GM12873 (cell line): ENCODE results near the gene BCL2L1.

Source experiments
- CTCF ChIP-seq: IDR thresholded peaks from 2 replicates; pipeline ENCODE4 v1.5.1; 2012; ENCODE audit warnings: low read depth, mild to moderate bottlenecking, moderate library complexity, low read length, control low read depth; ENCODE audit not compliant: insufficient read depth; ENCODE audit errors: missing control alignments

BCL2L1 gene

DNA sequence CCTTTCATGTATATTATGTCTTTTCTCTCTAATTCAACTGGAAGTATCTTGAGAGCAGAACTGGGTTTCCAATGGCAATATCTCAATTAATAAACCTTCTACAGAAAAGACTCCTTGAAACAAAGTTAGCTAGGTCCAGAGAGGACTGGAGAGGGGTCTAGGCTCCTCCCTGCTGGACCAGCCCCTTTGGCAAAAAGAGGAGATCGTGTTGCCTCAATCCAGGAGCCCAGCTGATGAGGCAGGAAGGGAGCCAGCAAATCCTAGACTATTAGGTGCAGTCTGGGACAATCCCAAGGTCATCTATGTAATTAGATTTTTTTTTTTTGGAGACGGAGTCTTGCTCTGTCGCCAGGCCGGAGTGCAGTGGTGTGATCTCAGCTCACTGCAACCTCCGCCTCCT, 21.9 kb downstream of the BCL2L1 start:
- no peak for TF ChIP-seq CTCF

DNA sequence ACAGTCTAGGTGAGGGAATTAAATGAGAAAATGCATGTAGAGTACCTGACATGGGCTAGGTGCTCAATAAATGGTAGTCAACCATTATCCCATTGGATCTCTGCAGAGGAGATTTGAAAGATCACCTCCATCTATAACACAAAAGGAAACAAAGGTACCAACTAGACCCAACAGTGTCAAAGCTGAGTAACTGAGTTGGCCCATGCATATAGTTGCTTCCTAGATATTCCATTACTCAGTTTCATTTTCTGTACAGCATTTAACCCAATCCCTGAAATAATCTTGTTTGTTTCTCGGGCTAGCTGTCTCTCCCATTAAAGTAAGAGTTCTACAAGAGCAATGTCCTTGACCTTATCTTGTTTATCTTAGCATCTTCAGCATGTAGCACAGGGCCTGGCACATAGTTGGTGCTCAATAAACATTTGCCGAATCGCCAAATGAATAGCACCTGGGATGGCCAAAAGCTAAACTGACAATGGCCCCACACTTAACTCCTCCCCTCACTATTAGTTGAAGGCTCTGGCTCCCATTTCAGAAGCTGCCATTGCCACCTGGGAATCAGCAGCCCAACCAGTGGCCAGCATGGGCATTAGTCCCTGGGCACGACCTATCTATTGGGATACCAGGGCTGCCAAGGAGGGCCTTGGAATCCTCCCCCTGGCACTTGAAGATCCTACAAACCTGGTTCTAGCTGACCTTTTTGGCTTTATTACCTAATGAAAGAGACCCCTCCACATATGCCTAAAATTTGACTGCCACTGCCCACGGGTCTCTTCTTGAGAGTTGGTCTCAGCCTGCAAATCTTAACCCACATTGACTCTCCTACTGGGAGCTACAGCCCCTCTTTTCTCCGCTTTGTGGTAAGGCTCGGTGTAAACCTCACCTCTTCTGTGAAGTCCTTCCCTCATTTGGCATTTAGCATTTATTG, 22.6 kb downstream of the BCL2L1 start:
- TF ChIP-seq CTCF: no peak

DNA sequence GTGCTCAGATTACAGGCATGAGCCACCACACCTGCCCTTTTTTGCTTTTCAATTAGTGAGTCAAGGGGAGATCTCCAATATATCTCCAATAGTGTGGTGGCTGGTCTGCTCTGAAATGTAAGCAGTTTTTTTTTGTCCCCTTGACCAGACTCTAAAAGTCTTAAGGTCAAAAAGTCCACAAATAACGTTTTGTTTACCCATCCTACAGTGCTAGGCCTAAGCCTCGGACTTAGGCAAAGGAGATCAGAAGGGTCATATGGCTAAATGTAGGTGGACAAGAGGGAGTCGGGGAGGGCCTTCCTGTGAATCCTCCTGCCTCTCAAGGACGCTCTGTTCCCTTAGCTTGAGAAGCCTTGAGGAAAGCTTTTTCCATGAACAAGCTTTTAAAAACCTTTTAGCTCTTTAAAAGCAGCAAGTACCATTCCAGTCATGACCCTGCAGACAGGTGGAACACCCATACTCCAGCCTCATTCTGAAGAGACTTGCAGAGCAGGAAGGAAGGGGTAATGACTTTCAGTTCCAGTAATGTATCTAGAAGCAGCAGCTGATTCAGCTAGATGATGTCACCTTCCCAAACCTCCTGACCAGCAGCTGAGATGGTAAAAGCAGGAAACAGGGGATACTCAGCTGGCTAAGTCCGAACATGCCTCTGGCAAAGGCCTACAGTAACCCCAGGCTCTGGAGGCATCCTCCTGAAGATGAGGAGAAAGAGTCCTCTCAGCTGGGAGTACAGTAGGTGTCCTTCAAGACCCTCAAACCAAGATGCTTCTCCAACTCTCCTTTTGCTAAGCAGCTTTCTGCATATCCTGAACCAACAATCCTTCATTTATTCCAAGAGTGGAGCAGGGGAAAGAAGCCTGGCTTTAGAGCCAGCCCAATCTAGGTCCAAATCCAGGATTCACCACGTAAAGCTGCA, 23.6 kb downstream of the BCL2L1 start:
- no peak for TF ChIP-seq CTCF

DNA sequence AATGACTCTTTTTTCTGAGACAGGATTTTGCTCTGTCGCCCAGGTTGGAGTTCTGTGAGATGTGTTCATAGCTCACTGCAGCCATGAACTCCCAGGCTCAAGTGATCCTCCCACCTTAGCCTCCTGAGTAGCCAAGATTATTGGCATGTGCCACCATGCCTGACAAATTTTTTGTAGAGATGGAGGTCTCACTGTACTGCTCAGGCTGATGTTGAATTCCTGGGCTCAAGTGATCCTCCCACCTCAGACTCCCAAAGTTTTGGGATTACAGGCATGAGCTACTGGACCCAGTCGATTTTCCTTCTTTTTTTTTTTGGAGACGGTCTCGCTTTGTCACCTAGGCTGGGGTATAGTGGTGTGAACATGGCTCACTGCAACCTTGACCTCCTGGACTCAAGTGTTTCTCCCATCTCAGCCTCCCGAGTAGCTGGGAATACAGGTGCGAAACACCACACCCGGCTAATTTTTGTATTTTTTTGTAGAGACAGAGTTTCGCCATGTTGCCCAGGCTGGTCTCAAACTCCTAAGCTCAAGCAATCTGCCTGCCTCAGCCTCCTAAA, 24.3 kb downstream of the BCL2L1 start:
- no peak for TF ChIP-seq CTCF

GRCh38 chr20:31695849-31696804, 26.5 kb downstream of the BCL2L1 start:
- TF ChIP-seq CTCF: no peak

- TF ChIP-seq CTCF: no peak
These were observed 27.6 kb downstream of the BCL2L1 start for GRCh38 chr20:31694842-31695593.
